Type B pancreatic cell (in vitro differentiated cells): ENCODE results near the gene IL36G. TPM values are rescaled to one million over a fixed set of nuclear protein-coding genes. Genes with fewer than 3 reads are reported as not detected.

Experiments used
- DNase-seq: peaks from one replicate; pipeline ENCODE4 v3.0.0; 2021; ENCODE audit warnings: mixed read lengths; ENCODE audit not compliant: unreplicated experiment; ENCODE audit errors: extremely low spot score
- H3K27ac Mint-ChIP-seq: 2 replicates; pipeline ENCODE4 v1.8.0; 2021; ENCODE audit warnings: mild to moderate bottlenecking, mixed read lengths
- H3K27me3 Mint-ChIP-seq: 2 replicates; pipeline ENCODE4 v1.8.0; 2021; ENCODE audit warnings: mixed read lengths
- H3K36me3 Mint-ChIP-seq: 2 replicates; pipeline ENCODE4 v1.8.0; 2021; ENCODE audit warnings: mixed read lengths
- H3K4me1 Mint-ChIP-seq: one replicate; pipeline ENCODE4 v1.8.0; 2021; ENCODE audit warnings: mixed read lengths; ENCODE audit not compliant: unreplicated experiment
- H3K4me3 Mint-ChIP-seq: 2 replicates; pipeline ENCODE4 v1.8.0; 2021; ENCODE audit warnings: mild to moderate bottlenecking, mixed read lengths
- H3K9me3 Mint-ChIP-seq: 2 replicates; pipeline ENCODE4 v1.8.0; 2021; ENCODE audit warnings: mixed read lengths
- total RNA-seq: library from RNA; stranded (reverse); gene quantifications from 2 replicates; pipeline ENCODE4 v1.2.1, GENCODE V29; 2021; ENCODE audit warnings: low replicate concordance
- TF ChIP-seq, protein P1 (sequence below): fragments of 200-600 bp; sonication (generic); conservative IDR thresholded peaks from 2 replicates; pipeline ENCODE4 v1.5.0; 2021; ENCODE audit warnings: antibody characterized with exemption, mild to moderate bottlenecking

The IL36G gene
- total RNA-seq, 1 donor from 2014 or later: not detected

DNA sequence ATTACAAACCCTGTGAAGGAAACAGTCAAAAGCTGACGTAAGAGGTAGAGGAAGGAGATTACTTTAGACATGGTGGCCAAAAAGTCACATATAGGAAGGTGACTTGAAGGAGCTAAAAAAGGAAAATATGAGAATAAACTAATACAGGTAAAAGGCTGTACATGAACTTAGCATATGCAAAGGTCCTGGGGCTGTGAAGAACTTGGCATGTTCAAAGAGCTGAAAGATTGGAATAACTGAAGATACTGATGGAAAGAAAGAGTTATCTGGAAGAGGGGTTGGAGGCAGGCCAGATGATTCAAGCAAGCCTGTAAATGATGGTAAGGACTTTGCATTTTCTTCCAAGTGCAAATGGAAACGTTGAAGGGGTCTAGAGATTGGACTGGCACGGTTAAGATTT, 40.7 kb downstream of the IL36G start:
- TF ChIP-seq, protein P1, sequence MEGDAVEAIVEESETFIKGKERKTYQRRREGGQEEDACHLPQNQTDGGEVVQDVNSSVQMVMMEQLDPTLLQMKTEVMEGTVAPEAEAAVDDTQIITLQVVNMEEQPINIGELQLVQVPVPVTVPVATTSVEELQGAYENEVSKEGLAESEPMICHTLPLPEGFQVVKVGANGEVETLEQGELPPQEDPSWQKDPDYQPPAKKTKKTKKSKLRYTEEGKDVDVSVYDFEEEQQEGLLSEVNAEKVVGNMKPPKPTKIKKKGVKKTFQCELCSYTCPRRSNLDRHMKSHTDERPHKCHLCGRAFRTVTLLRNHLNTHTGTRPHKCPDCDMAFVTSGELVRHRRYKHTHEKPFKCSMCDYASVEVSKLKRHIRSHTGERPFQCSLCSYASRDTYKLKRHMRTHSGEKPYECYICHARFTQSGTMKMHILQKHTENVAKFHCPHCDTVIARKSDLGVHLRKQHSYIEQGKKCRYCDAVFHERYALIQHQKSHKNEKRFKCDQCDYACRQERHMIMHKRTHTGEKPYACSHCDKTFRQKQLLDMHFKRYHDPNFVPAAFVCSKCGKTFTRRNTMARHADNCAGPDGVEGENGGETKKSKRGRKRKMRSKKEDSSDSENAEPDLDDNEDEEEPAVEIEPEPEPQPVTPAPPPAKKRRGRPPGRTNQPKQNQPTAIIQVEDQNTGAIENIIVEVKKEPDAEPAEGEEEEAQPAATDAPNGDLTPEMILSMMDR: no peak
- H3K9me3 Mint-ChIP-seq: no peaks in the 10 kb centered on the region
- H3K27me3 Mint-ChIP-seq: peaks cover 49% of the 10 kb centered on the region
- no peaks in the 10 kb centered on the region for H3K4me1 Mint-ChIP-seq
- no peak for DNase-seq
- H3K36me3 Mint-ChIP-seq: no peaks in the 10 kb centered on the region
- H3K4me3 Mint-ChIP-seq: no peak overlapping the region
- H3K27ac Mint-ChIP-seq: no peak overlapping the region

DNA sequence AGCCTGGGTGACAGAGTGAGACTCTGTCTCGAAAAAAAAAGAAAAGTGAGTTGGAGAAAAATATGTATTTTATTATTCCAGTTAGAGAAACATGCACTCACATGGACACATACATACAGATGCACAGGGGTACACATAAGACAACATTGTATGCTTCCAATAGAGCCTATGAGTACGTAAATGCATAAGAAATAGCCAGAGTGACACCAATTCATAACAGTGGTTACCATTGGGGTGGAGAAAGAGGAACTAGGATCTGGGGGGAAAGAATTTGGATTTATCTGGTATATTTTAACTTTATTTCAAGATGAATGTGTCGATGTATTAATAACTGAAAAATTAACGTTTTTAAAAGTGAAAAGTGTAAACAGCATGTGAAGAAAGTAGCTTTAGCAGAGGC, 43.5 kb downstream of the IL36G start:
- Mint-ChIP-seq H3K36me3 (no peaks in the 10 kb centered on the region), H3K4me1 (no peaks in the 10 kb centered on the region), H3K27ac (no peak overlapping the region), H3K9me3 (no peaks in the 10 kb centered on the region), H3K4me3 (no peak overlapping the region), H3K27me3 (peaks cover 69% of the 10 kb centered on the region)
- TF ChIP-seq, protein P1: no peak
- DNase-seq: no peak

DNA sequence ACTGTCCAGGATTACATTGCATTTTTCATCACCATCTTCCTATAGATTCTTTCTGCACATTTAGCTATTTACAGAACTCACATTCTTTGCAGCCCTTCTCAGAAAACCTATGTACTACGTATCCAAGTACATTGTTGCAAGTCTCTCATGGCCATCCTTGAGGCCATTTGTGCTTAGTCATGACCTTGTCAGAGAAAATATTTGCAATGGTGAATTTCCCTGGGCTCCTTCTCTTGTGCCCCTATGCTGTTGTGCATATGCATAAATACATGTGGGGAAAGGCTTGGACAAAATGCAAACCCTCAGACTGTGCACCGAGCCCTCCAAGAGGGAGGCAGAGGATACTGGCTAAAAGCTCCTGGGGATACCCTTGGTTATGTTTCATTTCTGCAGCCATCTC, 47.0 kb downstream of the IL36G start:
- no peak overlapping the region for H3K4me3 Mint-ChIP-seq
- H3K36me3 Mint-ChIP-seq: no peaks in the 10 kb centered on the region
- no peaks in the 10 kb centered on the region for H3K9me3 Mint-ChIP-seq
- no peak for DNase-seq
- TF ChIP-seq, protein P1: no peak
- H3K27me3 Mint-ChIP-seq: peaks cover 68% of the 10 kb centered on the region
- H3K4me1 Mint-ChIP-seq: no peaks in the 10 kb centered on the region
- no peak overlapping the region for H3K27ac Mint-ChIP-seq

DNA sequence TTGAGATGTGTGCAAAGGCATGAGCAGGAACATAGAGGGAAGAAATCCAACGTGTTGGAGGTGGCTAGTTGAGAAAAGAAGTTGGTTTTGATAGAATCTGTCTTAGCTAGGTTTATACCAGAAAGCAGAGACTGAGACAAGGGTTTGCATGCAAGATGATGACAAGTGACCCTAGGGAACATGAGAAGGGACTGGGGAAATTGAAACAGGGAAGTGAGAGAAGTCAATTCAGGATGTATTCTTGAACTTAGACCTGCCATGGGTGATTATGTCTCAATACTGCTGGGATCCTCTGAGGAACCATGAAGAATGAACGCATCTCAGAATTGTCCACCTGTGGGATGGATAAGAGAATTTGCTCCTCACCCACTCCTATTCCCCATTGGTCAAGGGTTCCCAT, 47.9 kb downstream of the IL36G start:
- no peak for DNase-seq
- peaks cover 72% of the 10 kb centered on the region for H3K27me3 Mint-ChIP-seq
- no peak overlapping the region for H3K27ac Mint-ChIP-seq
- H3K9me3 Mint-ChIP-seq: no peaks in the 10 kb centered on the region
- H3K36me3 Mint-ChIP-seq: no peaks in the 10 kb centered on the region
- no peaks in the 10 kb centered on the region for H3K4me1 Mint-ChIP-seq
- TF ChIP-seq, protein P1: no peak
- H3K4me3 Mint-ChIP-seq: no peak overlapping the region

DNA sequence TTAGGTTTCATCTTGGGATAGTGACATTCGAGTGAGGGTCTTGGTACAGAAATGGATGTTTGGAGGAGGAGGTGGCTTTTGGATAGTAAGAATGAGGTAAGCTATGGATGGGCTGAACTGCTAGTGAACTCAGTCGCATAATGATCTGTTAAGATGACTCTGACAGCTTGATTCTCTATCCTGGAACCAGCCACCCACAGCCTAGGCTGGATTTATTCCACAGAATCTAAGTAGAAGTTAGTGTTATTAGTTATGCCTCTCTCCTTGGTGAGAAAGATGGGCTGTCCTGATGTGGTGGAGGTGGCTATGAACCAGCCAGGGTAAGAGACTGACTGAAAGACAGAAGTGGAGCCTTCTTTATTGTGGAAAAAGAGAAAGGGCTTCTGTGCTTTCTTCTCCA, 49.9 kb downstream of the IL36G start:
- Mint-ChIP-seq H3K27ac (no peak overlapping the region), H3K27me3 (peaks cover 83% of the 10 kb centered on the region), H3K9me3 (no peaks in the 10 kb centered on the region), H3K4me3 (no peak overlapping the region), H3K4me1 (no peaks in the 10 kb centered on the region), H3K36me3 (no peaks in the 10 kb centered on the region)
- no peak for DNase-seq
- TF ChIP-seq, protein P1: no peak

DNA sequence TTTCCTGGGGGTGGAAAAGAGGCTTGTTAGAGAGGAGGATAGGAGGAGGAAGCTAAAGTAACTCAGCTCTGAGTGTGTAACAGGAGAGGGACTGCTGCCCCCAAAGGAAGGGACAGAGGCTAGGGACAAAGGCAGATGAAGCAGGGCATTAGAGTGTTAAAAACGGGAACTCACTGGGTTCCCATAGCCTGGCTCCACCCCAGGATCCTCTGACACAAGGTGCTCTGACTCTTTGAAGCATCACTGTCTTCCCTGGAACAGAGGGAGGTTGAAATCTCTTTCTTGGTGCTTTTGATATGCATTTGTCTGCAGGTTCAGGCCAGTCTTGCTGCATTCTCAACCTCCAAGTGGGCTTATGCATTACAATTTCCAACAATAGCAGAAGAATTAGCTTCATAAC, 50.3 kb downstream of the IL36G start:
- TF ChIP-seq, protein P1: no peak
- H3K27me3 Mint-ChIP-seq: peaks cover 81% of the 10 kb centered on the region
- no peaks in the 10 kb centered on the region for H3K36me3 Mint-ChIP-seq
- no peak overlapping the region for H3K4me3 Mint-ChIP-seq
- no peaks in the 10 kb centered on the region for H3K4me1 Mint-ChIP-seq
- DNase-seq: no peak
- H3K27ac Mint-ChIP-seq: no peak overlapping the region
- no peaks in the 10 kb centered on the region for H3K9me3 Mint-ChIP-seq
